ENCODE results near the gene CCL1.

DNA sequence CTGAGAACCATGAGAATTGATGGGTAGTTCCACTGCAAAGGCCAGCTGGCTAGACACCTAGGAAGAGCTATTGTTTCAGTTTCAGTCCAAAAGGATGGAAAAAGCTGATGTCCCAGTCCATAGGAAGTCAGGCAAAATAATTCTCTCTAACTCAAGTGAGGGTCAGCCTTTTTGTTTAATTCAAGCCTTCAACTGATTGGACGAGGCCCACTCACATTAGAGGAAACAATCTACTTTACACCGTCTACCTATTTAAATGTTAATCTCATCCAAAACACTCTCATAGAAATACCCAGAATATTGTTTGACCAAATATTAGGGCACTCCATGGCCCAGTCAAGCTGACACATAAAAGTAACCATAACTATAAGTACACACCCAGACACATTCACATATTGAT, 21.1 kb downstream of the CCL1 start:
- TF ChIP-seq CTCF (IDR thresholded peaks at IDR 0.05) = no peak
- TF ChIP-seq POLR2A (IDR thresholded peaks at IDR 0.05) = no peak
- no peak for TF ChIP-seq POLR2AphosphoS5 (IDR thresholded peaks at IDR 0.05)
